ENCODE data around the gene SUSD1. TPM values are rescaled to one million over a fixed set of nuclear protein-coding genes. Genes with fewer than 3 reads are reported as not detected.

Gene SUSD1
- polyA plus RNA-seq, 1 donor from 2014 or later = 2.0 TPM

DNA sequence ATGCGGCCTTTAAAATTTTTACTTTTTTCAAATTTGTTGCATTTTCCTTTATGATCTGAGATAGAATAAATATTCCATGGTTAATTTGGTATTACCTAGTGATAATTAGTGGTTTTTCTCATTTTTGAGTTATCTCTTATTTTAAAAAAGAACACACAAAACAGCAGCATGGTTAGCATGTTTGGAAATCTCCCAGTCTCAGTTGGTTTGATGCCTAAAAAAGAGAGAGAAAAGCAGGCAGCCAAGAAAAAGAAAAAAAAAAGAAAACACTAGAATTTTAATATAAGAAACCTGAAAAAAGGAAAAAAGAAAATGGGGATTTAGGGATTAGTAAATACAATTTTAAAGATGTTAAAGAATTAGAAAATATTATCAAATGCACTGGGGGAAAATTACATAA, 15.3 kb downstream of the SUSD1 start:
- no peak overlapping the region for H3K4me3 ChIP-seq (ENCODE audit: low read length)
- no peaks in the 10 kb centered on the region for H3F3A ChIP-seq (ENCODE audit: insufficient read depth, low read length, poor library complexity, severe bottlenecking)
- H3K9me2 ChIP-seq (ENCODE audit: insufficient read depth, low read length) = no peaks in the 10 kb centered on the region
- no peak overlapping the region for H3K27ac ChIP-seq (ENCODE audit: low read length)
- H3K36me3 ChIP-seq (ENCODE audit: insufficient read depth, low read length) = no peaks in the 10 kb centered on the region
- no peaks in the 10 kb centered on the region for H4K20me1 ChIP-seq (ENCODE audit: insufficient read depth)
- no peak for TF ChIP-seq RAD21 (conservative IDR thresholded peaks at IDR 0.05)
- no peak for TF ChIP-seq POLR2AphosphoS5 (IDR thresholded peaks at IDR 0.05)
- TF ChIP-seq, protein P1, sequence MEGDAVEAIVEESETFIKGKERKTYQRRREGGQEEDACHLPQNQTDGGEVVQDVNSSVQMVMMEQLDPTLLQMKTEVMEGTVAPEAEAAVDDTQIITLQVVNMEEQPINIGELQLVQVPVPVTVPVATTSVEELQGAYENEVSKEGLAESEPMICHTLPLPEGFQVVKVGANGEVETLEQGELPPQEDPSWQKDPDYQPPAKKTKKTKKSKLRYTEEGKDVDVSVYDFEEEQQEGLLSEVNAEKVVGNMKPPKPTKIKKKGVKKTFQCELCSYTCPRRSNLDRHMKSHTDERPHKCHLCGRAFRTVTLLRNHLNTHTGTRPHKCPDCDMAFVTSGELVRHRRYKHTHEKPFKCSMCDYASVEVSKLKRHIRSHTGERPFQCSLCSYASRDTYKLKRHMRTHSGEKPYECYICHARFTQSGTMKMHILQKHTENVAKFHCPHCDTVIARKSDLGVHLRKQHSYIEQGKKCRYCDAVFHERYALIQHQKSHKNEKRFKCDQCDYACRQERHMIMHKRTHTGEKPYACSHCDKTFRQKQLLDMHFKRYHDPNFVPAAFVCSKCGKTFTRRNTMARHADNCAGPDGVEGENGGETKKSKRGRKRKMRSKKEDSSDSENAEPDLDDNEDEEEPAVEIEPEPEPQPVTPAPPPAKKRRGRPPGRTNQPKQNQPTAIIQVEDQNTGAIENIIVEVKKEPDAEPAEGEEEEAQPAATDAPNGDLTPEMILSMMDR (IDR thresholded peaks at IDR 0.05; ENCODE audit: poor library complexity, severe bottlenecking) = no peak
- no peak for TF ChIP-seq EP300 (conservative IDR thresholded peaks at IDR 0.05; ENCODE audit: poor library complexity, severe bottlenecking)
- TF ChIP-seq EZH2 (IDR thresholded peaks at IDR 0.05; ENCODE audit: borderline replicate concordance, insufficient read depth, low read length, poor library complexity, severe bottlenecking) = no peak
- no peak for TF ChIP-seq TAF1 (IDR thresholded peaks at IDR 0.05; ENCODE audit: low read depth)
- TF ChIP-seq, protein P2, sequence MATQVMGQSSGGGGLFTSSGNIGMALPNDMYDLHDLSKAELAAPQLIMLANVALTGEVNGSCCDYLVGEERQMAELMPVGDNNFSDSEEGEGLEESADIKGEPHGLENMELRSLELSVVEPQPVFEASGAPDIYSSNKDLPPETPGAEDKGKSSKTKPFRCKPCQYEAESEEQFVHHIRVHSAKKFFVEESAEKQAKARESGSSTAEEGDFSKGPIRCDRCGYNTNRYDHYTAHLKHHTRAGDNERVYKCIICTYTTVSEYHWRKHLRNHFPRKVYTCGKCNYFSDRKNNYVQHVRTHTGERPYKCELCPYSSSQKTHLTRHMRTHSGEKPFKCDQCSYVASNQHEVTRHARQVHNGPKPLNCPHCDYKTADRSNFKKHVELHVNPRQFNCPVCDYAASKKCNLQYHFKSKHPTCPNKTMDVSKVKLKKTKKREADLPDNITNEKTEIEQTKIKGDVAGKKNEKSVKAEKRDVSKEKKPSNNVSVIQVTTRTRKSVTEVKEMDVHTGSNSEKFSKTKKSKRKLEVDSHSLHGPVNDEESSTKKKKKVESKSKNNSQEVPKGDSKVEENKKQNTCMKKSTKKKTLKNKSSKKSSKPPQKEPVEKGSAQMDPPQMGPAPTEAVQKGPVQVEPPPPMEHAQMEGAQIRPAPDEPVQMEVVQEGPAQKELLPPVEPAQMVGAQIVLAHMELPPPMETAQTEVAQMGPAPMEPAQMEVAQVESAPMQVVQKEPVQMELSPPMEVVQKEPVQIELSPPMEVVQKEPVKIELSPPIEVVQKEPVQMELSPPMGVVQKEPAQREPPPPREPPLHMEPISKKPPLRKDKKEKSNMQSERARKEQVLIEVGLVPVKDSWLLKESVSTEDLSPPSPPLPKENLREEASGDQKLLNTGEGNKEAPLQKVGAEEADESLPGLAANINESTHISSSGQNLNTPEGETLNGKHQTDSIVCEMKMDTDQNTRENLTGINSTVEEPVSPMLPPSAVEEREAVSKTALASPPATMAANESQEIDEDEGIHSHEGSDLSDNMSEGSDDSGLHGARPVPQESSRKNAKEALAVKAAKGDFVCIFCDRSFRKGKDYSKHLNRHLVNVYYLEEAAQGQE (IDR thresholded peaks at IDR 0.05; ENCODE audit: borderline replicate concordance) = no peak
- TF ChIP-seq MXI1 (conservative IDR thresholded peaks at IDR 0.05; ENCODE audit: poor library complexity, severe bottlenecking) = no peak
- no peak for TF ChIP-seq SMC3 (conservative IDR thresholded peaks at IDR 0.05; ENCODE audit: poor library complexity)
- no peak overlapping the region for H2AFZ ChIP-seq (ENCODE audit: low read depth, low read length)
- no peaks in the 10 kb centered on the region for H3K79me2 ChIP-seq (replicated peaks; ENCODE audit: insufficient read depth, low read length)
- H3K4me2 ChIP-seq (ENCODE audit: low read length) = no peak overlapping the region
- no peak overlapping the region for H3K9ac ChIP-seq (ENCODE audit: low read length)
- no peaks in the 10 kb centered on the region for H3K9me3 ChIP-seq (ENCODE audit: low read length)
- no peaks in the 10 kb centered on the region for H3K27me3 ChIP-seq (ENCODE audit: insufficient read depth, low read depth, low read length)

DNA sequence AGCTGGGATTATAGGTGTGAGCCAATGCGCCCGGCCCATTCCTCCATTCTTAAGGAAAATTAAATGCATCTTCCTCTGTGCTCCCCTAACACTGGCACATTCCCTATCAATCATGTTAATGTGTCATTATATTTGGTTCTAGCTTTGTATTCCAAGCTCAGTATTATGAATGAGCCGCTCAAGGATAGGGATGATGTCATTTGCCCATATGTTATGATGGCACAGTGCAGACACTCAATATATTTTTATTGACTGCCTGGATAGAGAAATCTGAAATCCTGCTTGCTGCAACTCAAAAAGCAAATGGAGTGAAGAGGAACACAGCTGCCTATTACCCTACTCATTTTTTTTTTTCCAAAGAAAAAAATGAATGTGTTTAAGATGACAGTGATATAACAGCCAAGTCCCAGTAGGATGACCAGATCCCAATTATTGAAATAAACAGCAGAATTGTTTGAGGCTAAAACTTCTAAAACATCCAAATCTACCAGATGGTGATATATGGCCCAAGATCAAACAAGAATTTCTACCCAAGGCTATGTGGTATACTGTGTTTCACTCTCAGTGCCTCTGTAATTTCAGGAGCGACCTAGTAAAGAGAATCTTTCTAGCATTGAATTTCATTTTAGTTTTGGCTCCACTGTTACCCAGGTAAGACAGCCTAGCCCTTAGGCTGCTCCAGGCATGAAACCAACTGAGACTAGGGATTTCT, 16.3 kb downstream of the SUSD1 start:
- H3F3A ChIP-seq (ENCODE audit: insufficient read depth, low read length, poor library complexity, severe bottlenecking) = no peaks in the 10 kb centered on the region
- H3K4me3 ChIP-seq (ENCODE audit: low read length) = no peak overlapping the region
- no peak overlapping the region for H3K4me2 ChIP-seq (ENCODE audit: low read length)
- H3K9me2 ChIP-seq (ENCODE audit: insufficient read depth, low read length) = no peaks in the 10 kb centered on the region
- H3K27me3 ChIP-seq (ENCODE audit: insufficient read depth, low read depth, low read length) = no peaks in the 10 kb centered on the region
- H3K79me2 ChIP-seq (replicated peaks; ENCODE audit: insufficient read depth, low read length) = no peaks in the 10 kb centered on the region
- H2AFZ ChIP-seq (ENCODE audit: low read depth, low read length) = no peak overlapping the region
- no peak overlapping the region for H3K9ac ChIP-seq (ENCODE audit: low read length)
- H3K36me3 ChIP-seq (ENCODE audit: insufficient read depth, low read length) = no peaks in the 10 kb centered on the region
- no peaks in the 10 kb centered on the region for H3K9me3 ChIP-seq (ENCODE audit: low read length)
- no peaks in the 10 kb centered on the region for H4K20me1 ChIP-seq (ENCODE audit: insufficient read depth)
- no peak overlapping the region for H3K27ac ChIP-seq (ENCODE audit: low read length)
- TF ChIP-seq MXI1 (conservative IDR thresholded peaks at IDR 0.05; ENCODE audit: poor library complexity, severe bottlenecking) (no peak), RAD21 (conservative IDR thresholded peaks at IDR 0.05) (no peak)

Measured in neural cell (in vitro differentiated cells).